ENCODE results near the gene GOLPH3L.
"Not testable (repeated sequence)": the region's sequence is repeated elsewhere in the genome, so short reads cannot be mapped to it uniquely, and the experiment has no call there.

The GOLPH3L gene

GRCh38 chr1:150657064-150657463, 39.9 kb downstream of the GOLPH3L start:
- not testable (repeated sequence) for DNase-seq

- DNase-seq: not testable (repeated sequence)
Observed at GRCh38 chr1:150654635-150655034, 42.3 kb downstream of the GOLPH3L start.

DNA sequence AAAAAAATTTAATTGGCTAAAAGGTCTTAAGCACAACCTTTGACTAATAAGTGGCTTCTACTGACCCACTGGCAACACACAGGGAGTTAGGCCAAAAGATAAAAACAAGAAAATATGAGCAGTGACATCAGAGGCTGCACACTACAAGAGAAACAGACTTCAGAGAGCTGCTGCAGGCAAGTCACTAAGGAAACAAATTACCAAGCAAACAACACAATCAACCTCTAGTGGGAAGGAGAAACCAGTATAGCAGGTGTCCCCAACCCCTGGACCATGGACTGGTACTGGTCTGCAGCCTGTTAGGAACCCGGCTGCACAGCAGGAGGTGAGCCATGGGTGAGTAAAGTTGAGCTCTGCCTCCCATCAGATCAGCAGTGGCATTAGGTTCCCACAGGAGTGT, 46.8 kb downstream of the GOLPH3L start:
- no peak for DNase-seq

DNA sequence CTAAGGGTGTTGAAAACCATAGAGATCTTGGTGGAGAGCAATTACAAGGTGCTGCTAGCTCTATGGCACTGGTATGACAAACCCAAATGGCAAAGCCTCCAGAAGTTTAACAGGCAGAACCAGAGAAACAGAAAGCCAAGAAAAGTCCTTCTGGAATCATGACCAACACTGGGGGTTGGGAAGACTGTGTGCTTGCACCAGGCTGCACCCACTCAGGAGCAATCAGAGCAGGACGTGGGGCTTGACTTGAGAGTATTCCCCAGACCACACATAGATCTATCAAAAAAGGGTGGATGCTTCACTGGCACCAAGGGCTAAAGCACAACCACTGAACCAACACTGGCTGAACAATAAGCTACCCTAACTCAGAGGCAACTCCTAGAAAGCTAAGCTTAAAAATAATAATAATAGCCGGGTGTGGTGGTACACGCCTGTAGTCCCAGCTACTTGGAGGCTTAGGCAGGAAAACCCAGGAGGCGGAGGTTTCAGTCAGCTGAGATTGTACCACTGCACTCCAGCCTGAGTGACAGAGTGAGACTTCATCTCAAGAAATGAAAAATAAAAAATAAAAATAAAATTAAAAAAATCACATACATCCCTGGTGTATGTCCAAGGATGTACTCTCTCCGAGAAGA, 47.4 kb downstream of the GOLPH3L start:
- no peak for DNase-seq

GRCh38 chr1:150642296-150642695, 54.7 kb downstream of the GOLPH3L start:
- no peak for DNase-seq

- DNase-seq: not testable (repeated sequence)
Observed at GRCh38 chr1:150641126-150641815, 55.7 kb downstream of the GOLPH3L start.

- DNase-seq: not testable (repeated sequence)
Observed at GRCh38 chr1:150638430-150638829, 58.5 kb downstream of the GOLPH3L start.

GRCh38 chr1:150634839-150635622, 61.9 kb downstream of the GOLPH3L start:
- DNase-seq: not testable (repeated sequence)

- DNase-seq: peak; percentile 100
Observed at GRCh38 chr1:150629115-150629928, 67.6 kb downstream of the GOLPH3L start, which contains the start of gene ENSA. TSS of gene ENSA (minus strand) at chr1:150629612. CDS start at chr1:150629470, 142 bp downstream.

DNA sequence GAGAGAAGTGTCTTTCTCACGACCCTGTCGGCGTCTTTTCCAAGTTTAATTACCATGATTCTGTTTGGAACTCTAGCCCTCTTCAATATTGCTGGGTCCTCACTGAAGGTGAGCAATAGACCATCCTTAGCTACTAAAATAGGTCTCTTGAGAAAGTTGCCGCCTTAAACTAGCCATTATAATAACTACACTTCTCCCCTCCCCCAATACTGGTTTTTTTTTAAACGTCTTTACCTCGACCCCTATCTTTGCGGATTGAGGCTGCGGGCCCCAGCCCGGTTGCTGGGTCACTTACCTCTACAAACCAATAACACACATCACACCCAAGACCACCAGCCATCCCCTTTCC, 68.2 kb downstream of the GOLPH3L start:
- no peak for DNase-seq

DNA sequence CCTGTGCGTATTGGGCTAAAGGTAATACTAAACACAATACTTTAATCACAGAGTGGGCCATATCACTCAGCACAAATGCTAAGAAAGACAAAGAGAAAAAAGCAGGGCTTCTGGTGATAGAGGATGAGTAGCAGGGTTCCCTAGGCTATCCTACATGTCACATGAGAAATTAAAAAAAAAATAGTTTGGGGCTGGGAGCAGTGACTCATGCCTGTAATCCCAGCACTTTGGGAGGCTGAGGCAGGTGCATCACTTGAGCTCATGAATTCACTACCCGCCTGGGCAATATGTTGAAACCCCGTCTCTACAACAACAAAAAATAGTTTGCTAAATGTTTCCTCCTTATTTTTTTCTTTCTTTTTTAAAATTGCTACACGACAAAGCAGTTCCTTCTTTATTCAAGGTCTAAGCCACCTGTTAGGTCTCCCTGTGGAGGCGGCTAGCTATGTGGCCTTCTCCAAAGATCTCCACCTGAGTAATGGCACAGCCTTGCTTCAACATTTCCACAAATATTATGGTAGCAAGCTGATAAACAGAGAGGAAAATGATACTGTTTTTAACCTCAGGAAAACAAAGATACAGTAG, 69.0 kb downstream of the GOLPH3L start:
- no peak for DNase-seq

GRCh38 chr1:150626150-150626549, 70.8 kb downstream of the GOLPH3L start:
- DNase-seq: no peak

GRCh38 chr1:150624546-150624945, 72.4 kb downstream of the GOLPH3L start:
- not testable (repeated sequence) for DNase-seq

- DNase-seq: not testable (repeated sequence)
Observed at GRCh38 chr1:150624134-150624533, 72.8 kb downstream of the GOLPH3L start.

- no peak for DNase-seq
Observed at GRCh38 chr1:150622303-150622975, 74.5 kb downstream of the GOLPH3L start.

- peak; percentile 59 for DNase-seq
Observed at GRCh38 chr1:150621497-150622302, 75.3 kb downstream of the GOLPH3L start.

DNA sequence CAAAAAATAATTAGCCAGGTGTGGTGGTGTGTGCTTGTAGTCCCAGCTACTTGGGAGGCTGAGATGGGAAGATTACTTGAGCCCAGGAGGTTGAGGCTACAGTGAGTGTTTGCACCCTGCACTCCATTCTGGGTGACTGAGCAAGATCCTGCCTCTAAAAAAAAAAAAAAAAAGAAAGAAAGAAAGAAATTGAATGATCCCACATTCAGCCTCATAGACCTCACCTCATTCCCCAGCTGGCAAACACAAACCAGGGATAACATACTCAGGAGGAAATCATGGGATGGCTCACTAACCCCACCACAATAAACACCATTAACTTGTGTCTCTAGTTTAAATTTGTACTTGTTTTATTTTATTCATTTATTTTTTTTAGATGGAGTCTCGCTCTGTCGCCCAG, 76.0 kb downstream of the GOLPH3L start:
- DNase-seq: no peak

DNA sequence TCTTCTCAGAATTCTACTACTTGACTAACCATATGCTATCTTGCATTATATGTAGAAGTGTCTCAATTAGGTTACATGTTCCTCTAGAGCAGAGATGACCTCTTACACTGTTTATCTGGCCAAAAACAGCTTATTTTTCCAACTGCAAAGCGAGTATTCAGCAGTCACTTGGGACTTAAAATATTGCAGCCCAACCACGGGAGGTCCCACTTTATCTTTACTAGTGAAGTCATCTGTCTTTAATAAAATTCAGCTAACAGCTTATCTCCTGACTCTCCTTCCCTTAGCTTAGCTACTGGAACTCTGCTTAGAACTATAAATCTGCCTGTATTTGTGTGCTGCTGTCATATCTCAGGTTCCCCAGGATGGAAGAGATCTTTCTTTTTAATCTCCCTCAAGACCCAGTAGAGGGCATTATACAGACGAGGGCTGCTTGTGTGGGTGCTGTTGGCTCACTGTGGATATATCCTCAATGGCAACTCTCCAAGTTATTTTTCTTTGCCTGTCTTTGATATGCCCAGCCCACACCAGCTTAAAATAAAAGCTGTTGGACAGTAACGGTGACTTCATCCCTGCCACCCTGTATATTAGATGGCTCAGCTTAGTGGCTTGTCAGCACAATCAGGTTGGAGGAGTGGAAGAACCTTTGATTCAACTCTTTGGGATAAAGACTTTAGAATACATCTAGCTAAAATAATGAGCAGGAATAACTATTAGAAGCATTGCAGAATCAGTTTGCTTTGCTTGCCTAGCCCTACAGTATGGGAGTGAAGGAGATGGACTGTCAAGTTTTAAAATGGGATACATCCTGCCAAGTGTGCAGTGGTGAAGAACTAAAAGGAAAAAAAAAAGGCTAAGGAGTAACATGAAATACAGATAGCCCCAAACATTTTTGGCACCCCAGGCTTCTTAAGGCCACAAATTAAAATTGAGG, 77.1 kb downstream of the GOLPH3L start:
- DNase-seq: peak; percentile 71

All from fibroblast of skin of abdomen (primary cell).